ENCODE data around the gene TMEM179B.

DNA sequence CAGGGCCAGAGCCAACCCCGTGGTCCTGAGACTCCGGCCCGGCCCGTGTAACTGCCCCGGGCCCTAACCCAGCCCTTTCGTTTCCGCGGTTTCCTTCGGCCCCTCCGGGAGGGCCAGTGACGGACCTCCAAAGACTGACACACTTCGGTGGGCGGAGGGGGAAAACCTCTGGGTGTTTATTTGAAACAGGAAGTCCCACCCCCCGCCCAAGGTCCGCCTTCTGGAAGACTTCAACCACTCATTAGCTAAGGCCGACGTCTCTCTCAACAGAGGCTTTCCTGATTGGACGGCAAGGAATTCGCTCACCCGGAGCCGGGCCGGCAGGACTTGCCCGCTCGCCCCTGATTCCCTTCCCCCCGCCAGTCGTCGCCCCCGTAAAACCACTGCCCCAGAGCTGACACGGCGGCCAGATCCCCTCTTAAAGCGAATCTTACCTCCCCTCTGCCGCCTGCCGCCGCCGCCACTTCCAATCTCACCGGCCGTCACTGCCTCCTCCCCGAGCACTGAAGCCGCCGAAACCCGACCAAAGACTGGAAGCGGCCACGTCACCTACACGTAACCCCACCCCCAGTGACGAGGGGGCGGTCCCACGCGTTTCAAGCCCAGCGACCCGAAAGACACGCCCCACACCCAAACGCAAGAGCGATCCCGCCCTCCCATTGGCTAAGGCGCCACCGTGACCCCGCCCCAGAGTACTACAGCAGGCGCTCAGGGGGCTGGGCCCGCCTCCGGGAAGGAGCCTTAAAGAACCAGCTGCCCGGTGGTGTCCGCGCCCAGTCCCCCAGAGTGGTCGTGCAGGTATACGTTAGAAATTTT, 44.5 kb downstream of the TMEM179B start, which contains the start of gene STX5:
- TF ChIP-seq TARDBP (IDR thresholded peaks at IDR 0.05) (no peak), SP1 (IDR thresholded peaks at IDR 0.05) (no peak)

Data from HEK293T (cell line).